Activated naive CD8-positive, alpha-beta T cell treated with anti-CD3 and anti-CD28 coated beads, Interleukin-2, amount 50 U/mL, for 24 hours (primary cell): ENCODE results near the gene CENPA.
"Not testable (repeated sequence)": the region's sequence is repeated elsewhere in the genome, so short reads cannot be mapped to it uniquely, and the experiment has no call there.

Source experiments
- ATAC-seq: fragments of 150-1000 bp; cut with Tn5 transposase; one replicate; pipeline ENCODE4 v1.10.0; 2021
- DNase-seq: peaks from one replicate; pipeline ENCODE4 v3.0.0; 2021
- H3K27ac Mint-ChIP-seq: one replicate; pipeline ENCODE4 v1.8.0; 2021; ENCODE audit warnings: mild to moderate bottlenecking, mixed read lengths
- H3K27me3 Mint-ChIP-seq: one replicate; pipeline ENCODE4 v1.8.0; 2021; ENCODE audit warnings: mixed read lengths
- H3K36me3 Mint-ChIP-seq: one replicate; pipeline ENCODE4 v1.8.0; 2021; ENCODE audit warnings: low read depth, mixed read lengths
- H3K4me1 Mint-ChIP-seq: one replicate; pipeline ENCODE4 v1.8.0; 2021; ENCODE audit warnings: mixed read lengths
- H3K4me3 Mint-ChIP-seq: one replicate; pipeline ENCODE4 v1.8.0; 2021; ENCODE audit warnings: mild to moderate bottlenecking, moderate library complexity, mixed read lengths
- H3K9me3 Mint-ChIP-seq: one replicate; pipeline ENCODE4 v1.8.0; 2021; ENCODE audit warnings: mixed read lengths

CENPA gene

GRCh38 chr2:26793518-26793917 is 7.7 kb downstream of the CENPA start:
- H3K4me3 Mint-ChIP-seq, result no peak overlapping the region
- DNase-seq, result no peak

GRCh38 chr2:26795135-26795534 is 9.3 kb downstream of the CENPA start:
- H3K27ac Mint-ChIP-seq, H3K4me3 Mint-ChIP-seq, H3K9me3 Mint-ChIP-seq, DNase-seq, H3K27me3 Mint-ChIP-seq, ATAC-seq, H3K4me1 Mint-ChIP-seq: not testable (repeated sequence)
- H3K36me3 Mint-ChIP-seq, result peaks cover 39% of the 10 kb centered on the region

More at GRCh38 chr2:26793518-26793917, 7.7 kb downstream of the CENPA start:
- Mint-ChIP-seq H3K36me3 (peaks cover 51% of the 10 kb centered on the region), H3K27ac (no peak overlapping the region), H3K27me3 (peaks cover 5% of the 10 kb centered on the region), H3K9me3 (peaks cover 5% of the 10 kb centered on the region), H3K4me1 (no peaks in the 10 kb centered on the region)
- no peak for ATAC-seq

- Mint-ChIP-seq H3K9me3 (no peaks in the 10 kb centered on the region), H3K4me3 (no peak overlapping the region), H3K27ac (no peak overlapping the region), H3K4me1 (no peaks in the 10 kb centered on the region), H3K27me3 (no peaks in the 10 kb centered on the region), H3K36me3 (peaks cover 9% of the 10 kb centered on the region)
- ATAC-seq (no peak), DNase-seq (no peak)
These were observed 15.5 kb downstream of the CENPA start for GRCh38 chr2:26801328-26801727.

DNA sequence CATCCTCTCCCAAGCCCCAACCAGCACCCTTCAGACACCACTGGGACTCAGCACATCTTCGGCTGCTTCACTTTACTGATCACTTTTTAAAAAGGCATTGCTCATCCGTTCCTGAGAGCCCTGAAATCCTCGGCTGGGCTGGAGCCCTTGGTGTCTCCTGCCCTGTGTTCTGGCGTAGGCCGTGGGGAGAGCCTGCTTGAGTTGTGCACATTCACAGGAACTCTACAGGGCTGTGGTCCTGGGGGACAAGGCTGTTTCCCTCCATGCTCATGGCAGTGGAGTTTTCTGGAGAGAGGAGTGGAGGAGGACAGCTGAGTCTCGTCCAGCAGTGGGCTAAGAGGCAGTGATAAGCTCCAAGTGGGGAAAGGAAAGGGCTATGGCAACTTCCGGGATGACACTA is 15.9 kb downstream of the CENPA start:
- no peak for ATAC-seq
- H3K27ac Mint-ChIP-seq, result no peak overlapping the region
- H3K4me1 Mint-ChIP-seq, result no peaks in the 10 kb centered on the region
- H3K27me3 Mint-ChIP-seq, result no peaks in the 10 kb centered on the region
- H3K36me3 Mint-ChIP-seq, result peaks cover 7% of the 10 kb centered on the region
- no peak for DNase-seq
- H3K9me3 Mint-ChIP-seq, result no peaks in the 10 kb centered on the region
- no peak overlapping the region for H3K4me3 Mint-ChIP-seq

GRCh38 chr2:26805241-26805676 is 19.4 kb downstream of the CENPA start:
- H3K27me3 Mint-ChIP-seq, result no peaks in the 10 kb centered on the region
- peaks cover 12% of the 10 kb centered on the region for H3K4me1 Mint-ChIP-seq
- peaks cover 2% of the 10 kb centered on the region for H3K36me3 Mint-ChIP-seq
- no peak overlapping the region for H3K4me3 Mint-ChIP-seq
- peak; percentile 20 for ATAC-seq
- no peak overlapping the region for H3K27ac Mint-ChIP-seq
- DNase-seq, result no peak
- H3K9me3 Mint-ChIP-seq, result no peaks in the 10 kb centered on the region

DNA sequence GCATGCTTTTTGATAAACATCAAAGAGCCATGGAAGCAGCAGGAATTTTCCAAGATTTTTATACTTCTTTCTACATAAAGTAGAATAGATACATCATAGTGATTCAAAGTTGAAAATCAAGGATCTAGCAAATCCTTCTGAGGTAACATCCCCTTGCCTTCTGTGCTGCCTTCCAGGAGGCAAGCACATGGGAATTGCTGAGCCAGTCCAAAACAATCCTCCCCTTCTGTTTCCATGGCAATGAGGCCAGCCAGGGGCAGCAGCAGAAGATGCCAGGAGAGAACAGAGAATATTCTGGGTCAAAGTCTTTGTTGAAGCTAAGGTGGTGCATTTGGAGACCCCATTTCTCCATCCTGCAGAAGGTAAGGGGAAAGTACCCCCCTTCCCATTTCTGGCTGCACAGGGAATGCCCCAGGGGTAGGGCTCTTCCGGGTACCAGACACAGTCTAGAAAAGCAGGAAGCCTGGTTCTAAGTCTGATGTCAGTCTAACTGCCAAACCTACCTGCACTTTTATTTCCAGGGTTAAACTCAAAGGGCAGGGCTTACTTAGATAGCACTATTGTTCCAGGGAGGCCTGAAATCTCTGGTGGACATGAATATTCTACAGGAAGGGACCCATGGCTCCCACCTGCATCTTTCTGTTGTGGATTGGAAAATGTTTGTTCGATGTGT is 22.1 kb downstream of the CENPA start:
- H3K4me3 Mint-ChIP-seq, result no peak overlapping the region
- DNase-seq (no peak), ATAC-seq (no peak)
- no peaks in the 10 kb centered on the region for H3K9me3 Mint-ChIP-seq
- peaks cover 5% of the 10 kb centered on the region for H3K27me3 Mint-ChIP-seq
- H3K27ac Mint-ChIP-seq, result no peak overlapping the region
- no peaks in the 10 kb centered on the region for H3K36me3 Mint-ChIP-seq
- peaks cover 26% of the 10 kb centered on the region for H3K4me1 Mint-ChIP-seq

GRCh38 chr2:26809211-26809610 is 23.4 kb downstream of the CENPA start:
- peaks cover 7% of the 10 kb centered on the region for H3K27me3 Mint-ChIP-seq
- H3K27ac Mint-ChIP-seq, result no peak overlapping the region
- H3K9me3 Mint-ChIP-seq, result no peaks in the 10 kb centered on the region
- DNase-seq (no peak), ATAC-seq (peak; percentile 49)
- no peak overlapping the region for H3K4me3 Mint-ChIP-seq
- H3K4me1 Mint-ChIP-seq, result peaks cover 26% of the 10 kb centered on the region
- H3K36me3 Mint-ChIP-seq, result no peaks in the 10 kb centered on the region

GRCh38 chr2:26809876-26810577 is 24.2 kb downstream of the CENPA start:
- no peaks in the 10 kb centered on the region for H3K9me3 Mint-ChIP-seq
- no peak for DNase-seq
- H3K27me3 Mint-ChIP-seq, result peaks cover 7% of the 10 kb centered on the region
- H3K36me3 Mint-ChIP-seq, result no peaks in the 10 kb centered on the region
- peaks cover 26% of the 10 kb centered on the region for H3K4me1 Mint-ChIP-seq
- H3K4me3 Mint-ChIP-seq, result no peak overlapping the region
- no peak overlapping the region for H3K27ac Mint-ChIP-seq
- ATAC-seq, result no peak

- no peaks in the 10 kb centered on the region for H3K36me3 Mint-ChIP-seq
- peaks cover 30% of the 10 kb centered on the region for H3K4me1 Mint-ChIP-seq
- no peak overlapping the region for H3K4me3 Mint-ChIP-seq
- no peak for ATAC-seq
- no peaks in the 10 kb centered on the region for H3K9me3 Mint-ChIP-seq
- H3K27ac Mint-ChIP-seq, result no peak overlapping the region
- DNase-seq, result no peak
- peaks cover 14% of the 10 kb centered on the region for H3K27me3 Mint-ChIP-seq
These were observed 25.4 kb downstream of the CENPA start for GRCh38 chr2:26811261-26811660.

GRCh38 chr2:26811791-26812694 is 26.2 kb downstream of the CENPA start:
- DNase-seq (no peak), ATAC-seq (no peak)
- Mint-ChIP-seq H3K4me1 (peaks cover 30% of the 10 kb centered on the region), H3K27me3 (peaks cover 19% of the 10 kb centered on the region), H3K4me3 (no peak overlapping the region), H3K36me3 (no peaks in the 10 kb centered on the region), H3K9me3 (no peaks in the 10 kb centered on the region), H3K27ac (no peak overlapping the region)

- no peak for DNase-seq
- no peaks in the 10 kb centered on the region for H3K36me3 Mint-ChIP-seq
- no peaks in the 10 kb centered on the region for H3K9me3 Mint-ChIP-seq
- peaks cover 30% of the 10 kb centered on the region for H3K4me1 Mint-ChIP-seq
- no peak for ATAC-seq
- H3K4me3 Mint-ChIP-seq, result no peak overlapping the region
- peaks cover 20% of the 10 kb centered on the region for H3K27me3 Mint-ChIP-seq
- H3K27ac Mint-ChIP-seq, result no peak overlapping the region
These were observed 26.9 kb downstream of the CENPA start for GRCh38 chr2:26812731-26813130.

DNA sequence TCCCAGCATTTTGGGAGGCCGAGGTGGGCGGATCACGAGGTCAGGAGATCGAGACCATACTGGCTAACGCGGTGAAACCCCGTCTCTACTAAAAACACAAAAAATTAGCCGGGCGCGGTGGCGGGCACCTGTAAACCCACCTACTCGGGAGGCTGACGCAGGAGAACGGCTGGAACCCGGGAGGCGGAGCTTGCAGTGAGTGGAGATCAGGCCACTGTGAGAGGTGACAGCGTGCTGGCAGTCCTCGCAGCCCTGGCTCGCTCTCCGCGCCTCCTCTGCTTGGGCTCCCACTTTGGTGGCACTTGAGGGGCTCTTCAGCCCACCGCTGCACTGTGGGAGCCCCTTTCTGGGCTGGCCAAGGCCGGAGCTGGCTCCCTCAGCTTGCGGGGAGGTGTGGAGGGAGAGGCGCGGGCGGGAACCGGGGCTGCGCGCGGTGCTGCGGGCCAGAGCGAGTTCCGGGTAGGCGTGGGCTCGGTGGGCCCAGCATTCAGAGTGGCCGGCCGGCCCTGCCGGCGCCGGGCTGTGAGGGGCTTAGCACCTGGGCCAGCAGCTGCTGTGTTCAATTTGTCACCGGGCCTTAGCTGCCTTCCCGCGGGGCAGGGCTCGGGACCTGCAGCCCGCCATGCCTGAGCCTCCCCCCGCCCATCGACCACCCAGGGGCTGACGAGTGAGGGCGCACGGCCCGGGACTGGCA is 28.4 kb downstream of the CENPA start:
- Mint-ChIP-seq H3K27me3 (peaks cover 21% of the 10 kb centered on the region), H3K4me1 (peaks cover 25% of the 10 kb centered on the region)
- H3K9me3 Mint-ChIP-seq, H3K27ac Mint-ChIP-seq, H3K4me3 Mint-ChIP-seq, ATAC-seq, DNase-seq, H3K36me3 Mint-ChIP-seq: not testable (repeated sequence)

DNA sequence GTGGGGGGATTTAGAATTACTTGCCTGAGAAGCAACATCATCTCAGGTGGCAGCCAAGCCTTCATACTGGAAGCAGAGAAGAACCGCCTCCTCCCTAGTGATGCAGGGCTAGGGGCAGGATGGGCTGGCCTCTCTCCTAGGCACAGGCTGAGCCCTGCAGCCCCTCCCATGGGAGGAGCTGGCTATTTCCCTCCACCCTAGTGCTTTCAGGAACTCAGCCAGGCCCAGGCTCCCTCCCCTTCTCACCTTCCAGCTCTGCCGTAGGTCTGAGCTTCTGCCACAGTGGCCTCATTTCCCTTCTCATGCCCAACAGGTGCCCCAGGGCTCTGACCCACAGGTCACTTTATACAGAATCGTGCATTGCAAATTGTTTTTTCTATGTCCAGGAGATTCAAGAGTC is 31.0 kb downstream of the CENPA start:
- H3K27me3 Mint-ChIP-seq, result peaks cover 21% of the 10 kb centered on the region
- ATAC-seq, result no peak
- DNase-seq, result no peak
- H3K4me1 Mint-ChIP-seq, result peaks cover 7% of the 10 kb centered on the region
- H3K36me3 Mint-ChIP-seq, result no peaks in the 10 kb centered on the region
- H3K27ac Mint-ChIP-seq, result no peak overlapping the region
- no peaks in the 10 kb centered on the region for H3K9me3 Mint-ChIP-seq
- no peak overlapping the region for H3K4me3 Mint-ChIP-seq

DNA sequence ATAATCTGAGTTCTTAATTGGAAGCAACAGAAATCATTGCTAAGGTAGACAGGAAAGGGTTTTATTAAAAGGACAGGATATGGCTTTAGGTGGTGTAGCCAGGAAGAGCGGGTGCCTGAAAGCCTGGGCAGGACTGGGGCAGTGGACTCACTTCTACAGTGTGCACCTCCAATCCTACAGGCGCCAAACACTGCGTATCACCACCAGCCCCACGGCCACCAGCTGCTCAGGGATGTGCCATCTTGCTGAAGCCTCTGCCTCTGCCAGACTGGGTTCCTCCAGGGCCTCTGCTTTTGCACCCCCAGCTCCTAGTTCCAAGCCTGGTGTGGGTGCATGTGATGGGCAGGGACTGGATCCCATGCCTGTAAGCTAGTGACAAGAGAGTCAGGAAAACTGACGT is 32.4 kb downstream of the CENPA start:
- H3K4me3 Mint-ChIP-seq, result no peak overlapping the region
- ATAC-seq (no peak), DNase-seq (no peak)
- peaks cover 3% of the 10 kb centered on the region for H3K4me1 Mint-ChIP-seq
- H3K9me3 Mint-ChIP-seq, result no peaks in the 10 kb centered on the region
- H3K27ac Mint-ChIP-seq, result no peak overlapping the region
- peaks cover 16% of the 10 kb centered on the region for H3K27me3 Mint-ChIP-seq
- no peaks in the 10 kb centered on the region for H3K36me3 Mint-ChIP-seq
